ENCODE results near the gene PPL. TPM values are rescaled to one million over a fixed set of nuclear protein-coding genes. Genes with fewer than 3 reads are reported as not detected.

PPL gene
- total RNA-seq, 2 donors from 2014 or later = 0.09 to 0.22 TPM

DNA sequence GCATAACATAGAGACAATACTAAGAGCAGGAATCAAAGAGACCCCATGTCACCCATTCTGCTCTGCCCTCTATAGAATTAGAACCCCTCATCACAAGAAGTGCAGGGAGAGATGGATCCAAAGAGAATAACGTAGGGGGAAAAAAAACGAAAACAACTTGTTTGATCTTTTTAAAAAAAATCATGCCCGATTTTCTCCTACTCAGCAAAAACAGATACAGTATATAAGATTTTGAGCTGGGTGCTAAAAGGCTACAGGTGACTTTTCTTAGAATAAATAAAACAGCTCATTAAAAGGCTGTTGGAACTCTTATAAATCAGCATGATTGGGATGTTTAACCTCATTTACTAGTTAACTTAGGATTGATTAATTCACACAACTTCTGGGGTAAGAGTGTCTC, 72.2 kb downstream of the PPL start:
- H3K27ac Mint-ChIP-seq = peak overlapping the region; percentile 38

GRCh38 chr16:4862639-4863038, 74.3 kb downstream of the PPL start:
- Mint-ChIP-seq H3K4me1 (ENCODE audit: low read depth) (no peaks in the 10 kb centered on the region), H3K27me3 (ENCODE audit: low read depth) (no peaks in the 10 kb centered on the region), H3K4me3 (no peak overlapping the region), H3K27ac (no peak overlapping the region), H3K9me3 (no peaks in the 10 kb centered on the region), H3K36me3 (ENCODE audit: insufficient read depth in 2 of 2) (peaks cover 3 to 17% of the 10 kb centered on the region in 2 donors)
- DNase-seq (no peak), ATAC-seq (replicated peaks in 1 of 2) (peak in 1 of 2 donors; percentile 13)

More for the DNA sequence above, 72.2 kb downstream of the PPL start:
- Mint-ChIP-seq H3K36me3 (ENCODE audit: insufficient read depth in 2 of 2) (peaks cover 0 to 9% of the 10 kb centered on the region in 2 donors), H3K9me3 (no peaks in the 10 kb centered on the region), H3K27me3 (ENCODE audit: low read depth) (no peaks in the 10 kb centered on the region), H3K4me3 (no peak overlapping the region), H3K4me1 (ENCODE audit: low read depth) (no peaks in the 10 kb centered on the region)
- no peak for DNase-seq
- ATAC-seq (replicated peaks in 1 of 2) = no peak

DNA sequence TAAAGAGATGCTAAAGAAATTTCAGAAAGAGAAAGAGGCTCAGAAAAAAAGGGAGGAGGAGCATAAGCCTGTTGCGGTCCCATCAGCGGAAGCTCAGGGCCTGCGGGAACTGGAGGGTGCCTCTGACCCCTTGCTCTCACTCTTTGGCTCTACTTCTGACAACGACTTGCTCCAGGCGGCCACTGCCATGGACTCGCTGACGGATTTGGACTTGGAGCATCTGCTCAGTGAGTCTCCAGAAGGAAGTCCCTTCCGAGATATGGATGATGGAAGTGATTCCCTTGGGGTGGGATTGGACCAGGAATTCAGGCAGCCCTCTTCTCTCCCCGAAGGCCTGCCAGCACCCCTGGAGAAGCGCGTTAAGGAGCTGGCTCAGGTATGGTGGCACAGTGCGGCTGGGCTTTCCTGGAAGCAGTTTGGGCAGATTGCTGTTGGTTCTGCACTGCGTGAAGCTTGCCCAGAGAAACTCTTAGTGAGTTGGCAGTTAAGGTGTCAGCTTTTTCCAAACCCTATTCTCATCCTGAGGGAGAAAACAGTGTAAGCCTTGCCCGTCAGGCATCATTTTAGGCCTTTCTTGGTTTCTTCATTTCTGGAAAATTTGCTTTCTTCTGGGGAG, 76.1 kb downstream of the PPL start:
- Mint-ChIP-seq H3K27me3 (ENCODE audit: low read depth) (no peaks in the 10 kb centered on the region), H3K4me1 (ENCODE audit: low read depth) (no peaks in the 10 kb centered on the region), H3K4me3 (no peak overlapping the region), H3K36me3 (ENCODE audit: insufficient read depth in 2 of 2) (peaks cover 3 to 17% of the 10 kb centered on the region in 2 donors), H3K9me3 (no peaks in the 10 kb centered on the region), H3K27ac (no peak overlapping the region)
- no peak for ATAC-seq (replicated peaks in 1 of 2)
- no peak for DNase-seq

- no peaks in the 10 kb centered on the region for H3K4me1 Mint-ChIP-seq (ENCODE audit: low read depth)
- ATAC-seq (replicated peaks in 1 of 2) (no peak), DNase-seq (no peak)
- no peak overlapping the region for H3K27ac Mint-ChIP-seq
- no peak overlapping the region for H3K4me3 Mint-ChIP-seq
- H3K36me3 Mint-ChIP-seq (ENCODE audit: insufficient read depth in 2 of 2) = peaks cover 3 to 17% of the 10 kb centered on the region in 2 donors
- H3K27me3 Mint-ChIP-seq (ENCODE audit: low read depth) = no peaks in the 10 kb centered on the region
- no peaks in the 10 kb centered on the region for H3K9me3 Mint-ChIP-seq
Measured at GRCh38 chr16:4859900-4860255, 77.1 kb downstream of the PPL start.

GRCh38 chr16:4859190-4859899, 77.6 kb downstream of the PPL start:
- Mint-ChIP-seq H3K4me3 (no peak overlapping the region), H3K9me3 (no peaks in the 10 kb centered on the region), H3K36me3 (ENCODE audit: insufficient read depth in 2 of 2) (peaks cover 3 to 17% of the 10 kb centered on the region in 2 donors), H3K27me3 (ENCODE audit: low read depth) (no peaks in the 10 kb centered on the region), H3K4me1 (ENCODE audit: low read depth) (no peaks in the 10 kb centered on the region), H3K27ac (no peak overlapping the region)
- no peak for DNase-seq
- ATAC-seq (replicated peaks in 1 of 2) = no peak

DNA sequence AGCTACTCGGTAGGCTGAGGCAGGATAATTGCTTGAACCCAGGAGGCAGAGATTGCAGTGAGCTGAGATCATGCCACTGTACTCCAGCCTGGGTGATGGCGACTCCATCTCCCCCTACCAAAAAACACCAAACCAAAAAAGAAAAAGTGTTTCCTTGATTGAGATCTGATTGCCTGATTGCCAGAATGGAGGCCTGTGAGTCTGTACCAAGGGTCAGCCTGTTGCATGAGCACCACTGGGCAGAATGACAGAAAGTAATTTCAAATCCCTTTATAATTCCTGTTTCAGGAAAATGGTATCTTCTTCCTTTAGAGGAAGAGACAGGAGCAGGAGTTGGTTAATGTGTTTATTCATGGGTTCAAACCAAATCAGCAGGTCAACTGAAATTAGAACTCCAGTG, 81.1 kb downstream of the PPL start:
- ATAC-seq (replicated peaks in 1 of 2) = no peak
- H3K36me3 Mint-ChIP-seq (ENCODE audit: insufficient read depth in 2 of 2) = peaks cover 3 to 25% of the 10 kb centered on the region in 2 donors
- H3K27me3 Mint-ChIP-seq (ENCODE audit: low read depth) = no peaks in the 10 kb centered on the region
- H3K9me3 Mint-ChIP-seq = no peaks in the 10 kb centered on the region
- H3K4me1 Mint-ChIP-seq (ENCODE audit: low read depth) = peaks cover 14% of the 10 kb centered on the region
- no peak for DNase-seq
- H3K27ac Mint-ChIP-seq = no peak overlapping the region
- no peak overlapping the region for H3K4me3 Mint-ChIP-seq

GRCh38 chr16:4855371-4855770, 81.6 kb downstream of the PPL start:
- Mint-ChIP-seq H3K4me3 (no peak overlapping the region), H3K9me3 (no peaks in the 10 kb centered on the region), H3K27me3 (ENCODE audit: low read depth) (no peaks in the 10 kb centered on the region), H3K4me1 (ENCODE audit: low read depth) (peaks cover 18% of the 10 kb centered on the region), H3K36me3 (ENCODE audit: insufficient read depth in 2 of 2) (peaks cover 3 to 23% of the 10 kb centered on the region in 2 donors), H3K27ac (no peak overlapping the region)
- ATAC-seq (replicated peaks in 1 of 2) (no peak), DNase-seq (no peak)

GRCh38 chr16:4852221-4852872, 84.6 kb downstream of the PPL start:
- peaks cover 0 to 8% of the 10 kb centered on the region in 2 donors for H3K36me3 Mint-ChIP-seq (ENCODE audit: insufficient read depth in 2 of 2)
- DNase-seq (no peak), ATAC-seq (replicated peaks in 1 of 2) (no peak)
- peak overlapping the region; percentile 24 for H3K27ac Mint-ChIP-seq
- H3K9me3 Mint-ChIP-seq = no peaks in the 10 kb centered on the region
- no peak overlapping the region for H3K4me3 Mint-ChIP-seq
- no peaks in the 10 kb centered on the region for H3K27me3 Mint-ChIP-seq (ENCODE audit: low read depth)
- peaks cover 42% of the 10 kb centered on the region for H3K4me1 Mint-ChIP-seq (ENCODE audit: low read depth)

GRCh38 chr16:4850211-4850610, 86.7 kb downstream of the PPL start:
- DNase-seq = no peak
- no peak overlapping the region for H3K27ac Mint-ChIP-seq

GRCh38 chr16:4847774-4848587, 89.0 kb downstream of the PPL start:
- Mint-ChIP-seq H3K9me3 (no peaks in the 10 kb centered on the region), H3K27ac (peak overlapping the region; percentile 74), H3K4me1 (ENCODE audit: low read depth) (peaks cover 55% of the 10 kb centered on the region), H3K27me3 (ENCODE audit: low read depth) (no peaks in the 10 kb centered on the region), H3K36me3 (ENCODE audit: insufficient read depth in 2 of 2) (peaks cover 2 to 3% of the 10 kb centered on the region in 2 donors), H3K4me3 (peak overlapping the region; percentile 88 to 95)
- ATAC-seq (replicated peaks in 1 of 2) = peak; percentile 15 to 22
- peak; percentile 48 to 58 for DNase-seq

More at GRCh38 chr16:4850211-4850610, 86.7 kb downstream of the PPL start:
- Mint-ChIP-seq H3K9me3 (no peaks in the 10 kb centered on the region), H3K4me1 (ENCODE audit: low read depth) (peaks cover 54% of the 10 kb centered on the region), H3K4me3 (peak overlapping the region; percentile 40 to 50), H3K36me3 (ENCODE audit: insufficient read depth in 2 of 2) (peaks cover 0 to 10% of the 10 kb centered on the region in 2 donors), H3K27me3 (ENCODE audit: low read depth) (no peaks in the 10 kb centered on the region)
- no peak for ATAC-seq (replicated peaks in 1 of 2)

DNA sequence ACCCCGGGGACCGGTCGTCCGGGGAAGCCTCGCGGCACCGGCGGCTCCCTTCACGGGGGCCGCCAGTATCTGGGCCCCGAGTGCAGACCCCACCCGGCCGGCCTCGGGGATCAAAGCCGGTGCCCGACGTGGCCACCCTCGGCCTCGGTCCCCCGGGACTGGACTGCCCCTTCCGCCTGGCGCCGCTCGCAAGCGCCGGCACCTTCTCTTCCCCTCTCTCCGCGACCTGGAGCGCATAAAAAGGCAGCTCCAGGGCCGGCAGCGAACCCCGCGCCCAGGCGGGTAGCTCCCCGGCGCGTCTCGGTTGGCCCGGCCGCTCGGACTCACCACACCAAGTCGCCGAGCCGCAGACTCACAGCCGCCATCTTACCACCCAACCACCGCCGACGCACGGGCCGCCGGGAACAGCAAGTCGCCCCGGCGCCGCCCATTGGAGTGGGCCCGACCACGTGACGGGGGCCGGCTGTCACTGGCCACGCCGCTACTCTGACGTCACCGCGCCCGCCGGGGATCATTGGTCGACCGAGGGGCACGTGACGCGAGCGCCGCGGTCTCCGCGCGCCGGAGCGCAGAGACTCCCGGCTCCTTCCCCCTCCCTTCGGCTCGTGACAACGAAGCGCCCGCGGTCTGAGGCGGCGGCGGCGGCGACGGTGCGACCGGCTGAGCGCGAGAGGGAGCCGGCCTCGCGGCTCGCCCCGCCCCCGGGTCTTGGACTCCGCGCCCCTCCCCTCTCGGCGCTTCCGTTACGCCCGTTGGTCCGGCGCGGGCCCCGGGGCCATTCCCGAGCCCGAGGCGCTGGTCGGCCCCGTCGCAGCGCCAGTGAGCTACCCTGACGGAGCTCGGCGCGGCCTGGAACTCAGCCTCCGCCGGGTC, 89.8 kb downstream of the PPL start, which contains the start of the genes GLYR1 and UBN1:
Gene GLYR1, minus strand, starts transcription at position 388 of the 873 bp plus-strand sequence. Its CDS starts 23 bp downstream, at position 365.
Gene UBN1, plus strand, starts transcription at position 581 of the 873 bp plus-strand sequence. CDS start 5,437 bp downstream, outside the sequence.
- Mint-ChIP-seq H3K27ac (peak within 1 kb of the TSS; percentile 87), H3K9me3 (no peaks in the 10 kb centered on the region), H3K36me3 (ENCODE audit: insufficient read depth in 2 of 2) (peaks cover 2 to 6% of the 10 kb centered on the region in 2 donors), H3K27me3 (ENCODE audit: low read depth) (no peaks in the 10 kb centered on the region), H3K4me1 (ENCODE audit: low read depth) (peaks cover 53% of the 10 kb centered on the region), H3K4me3 (peak within 1 kb of the TSS; percentile 92 to 98)
- ATAC-seq (replicated peaks in 1 of 2) (peak; percentile 92 to 95), DNase-seq (peak; percentile 100)

- H3K4me1 Mint-ChIP-seq (ENCODE audit: low read depth) = peaks cover 48% of the 10 kb centered on the region
- DNase-seq (peak; percentile 27), ATAC-seq (replicated peaks in 1 of 2) (no peak)
- peak overlapping the region; percentile 86 for H3K27ac Mint-ChIP-seq
- no peaks in the 10 kb centered on the region for H3K27me3 Mint-ChIP-seq (ENCODE audit: low read depth)
- H3K4me3 Mint-ChIP-seq = peak overlapping the region; percentile 89 to 95
- no peaks in the 10 kb centered on the region for H3K9me3 Mint-ChIP-seq
- H3K36me3 Mint-ChIP-seq (ENCODE audit: insufficient read depth in 2 of 2) = peaks cover 2 to 6% of the 10 kb centered on the region in 2 donors
Measured at GRCh38 chr16:4846503-4846900, 90.4 kb downstream of the PPL start.
